MM.1S (cell line): ENCODE measurements around the gene MARVELD3.

ENCODE experiments used
- DNase-seq: peaks from one replicate; pipeline ENCODE4 v3.0.0-alpha.2; 2015
- H2AFZ ChIP-seq: fragments of 300-600 bp; sonication (generic); 2 replicates; pipeline ENCODE4 v1.6.0; 2016; ENCODE audit warnings: antibody characterized with exemption, low read length
- H3F3A ChIP-seq: fragments of 300-600 bp; sonication (generic); 2 replicates; pipeline ENCODE4 v1.6.1; 2016; ENCODE audit warnings: mild to moderate bottlenecking, antibody characterized with exemption, low read length, moderate library complexity, mixed read lengths; ENCODE audit not compliant: insufficient read depth
- H3K27ac ChIP-seq: fragments of 300-600 bp; sonication (generic); 2 replicates; pipeline ENCODE4 v1.5.1; 2016; ENCODE audit warnings: mild to moderate bottlenecking, low read length
- H3K27me3 ChIP-seq: fragments of 300-600 bp; sonication (generic); replicated peaks from 2 replicates; pipeline ENCODE4 v1.6.0; 2016; ENCODE audit warnings: low read length; ENCODE audit not compliant: insufficient read depth
- H3K36me3 ChIP-seq: fragments of 300-600 bp; sonication (generic); replicated peaks from 2 replicates; pipeline ENCODE4 v1.6.1; 2016; ENCODE audit warnings: mild to moderate bottlenecking, low read length, mixed read lengths; ENCODE audit not compliant: insufficient read depth
- H3K4me1 ChIP-seq: fragments of 300-600 bp; sonication (generic); 2 replicates; pipeline ENCODE4 v1.6.1; 2016; ENCODE audit warnings: low read length, mixed read lengths
- H3K4me2 ChIP-seq: fragments of 300-600 bp; sonication (generic); 2 replicates; pipeline ENCODE4 v1.6.0; 2016; ENCODE audit warnings: low read depth, low read length
- H3K4me3 ChIP-seq: fragments of 300-600 bp; sonication (generic); 2 replicates; pipeline ENCODE4 v1.5.1; 2016; ENCODE audit warnings: low read length, mixed read lengths
- H3K79me2 ChIP-seq: fragments of 300-600 bp; sonication (generic); 2 replicates; pipeline ENCODE4 v1.6.1; 2016; ENCODE audit warnings: mixed run types, low read length, mixed read lengths
- H3K9ac ChIP-seq: fragments of 300-600 bp; sonication (generic); 2 replicates; pipeline ENCODE4 v1.6.1; 2016; ENCODE audit warnings: low read length, mixed read lengths
- H3K9me2 ChIP-seq: fragments of 300-600 bp; sonication (generic); replicated peaks from 2 replicates; pipeline ENCODE4 v1.6.1; 2016; ENCODE audit warnings: mild to moderate bottlenecking, low read length, mixed read lengths; ENCODE audit not compliant: insufficient read depth
- H3K9me3 ChIP-seq: fragments of 300-600 bp; sonication (generic); replicated peaks from 2 replicates; pipeline ENCODE4 v1.6.1; 2016; ENCODE audit warnings: mild to moderate bottlenecking, low read length, mixed read lengths; ENCODE audit not compliant: insufficient read depth
- H4K20me1 ChIP-seq: fragments of 300-600 bp; sonication (generic); 2 replicates; pipeline ENCODE4 v1.6.1; 2016; ENCODE audit warnings: mild to moderate bottlenecking, low read length, moderate library complexity, mixed read lengths; ENCODE audit not compliant: insufficient read depth
- CTCF ChIP-seq: fragments of 300-600 bp; sonication (generic); IDR thresholded peaks from 2 replicates; pipeline ENCODE4 v1.5.1; 2016; ENCODE audit warnings: antibody characterized with exemption, low read length, mixed read lengths
- EZH2 ChIP-seq: fragments of 300-600 bp; sonication (generic); optimal IDR thresholded peaks from 2 replicates; pipeline ENCODE3; 2017; ENCODE audit warnings: low read depth, mild to moderate bottlenecking, antibody characterized with exemption, low read length, mixed read lengths
- EZH2phosphoT487 ChIP-seq: fragments of 300-600 bp; sonication (generic); IDR thresholded peaks from 2 replicates; pipeline ENCODE4 v1.6.1; 2018; ENCODE audit warnings: antibody characterized with exemption, low read length

Gene MARVELD3

GRCh38 chr16:71649704-71650103 lies 23.7 kb downstream of the MARVELD3 start:
- H3K9me3 ChIP-seq, result no peaks in the 10 kb centered on the region
- H3K4me1 ChIP-seq, result no peaks in the 10 kb centered on the region
- no peak overlapping the region for H2AFZ ChIP-seq
- no peaks in the 10 kb centered on the region for H3K36me3 ChIP-seq
- no peak overlapping the region for H3K4me2 ChIP-seq
- H3K9me2 ChIP-seq, result no peaks in the 10 kb centered on the region
- H3K4me3 ChIP-seq, result no peak overlapping the region
- H3K9ac ChIP-seq, result no peak overlapping the region
- H3K27ac ChIP-seq, result no peak overlapping the region
- no peaks in the 10 kb centered on the region for H4K20me1 ChIP-seq
- DNase-seq, result no peak
- H3K27me3 ChIP-seq, result no peaks in the 10 kb centered on the region
- TF ChIP-seq CTCF (no peak), EZH2 (no peak), EZH2phosphoT487 (no peak)
- no peaks in the 10 kb centered on the region for H3F3A ChIP-seq
- no peaks in the 10 kb centered on the region for H3K79me2 ChIP-seq

DNA sequence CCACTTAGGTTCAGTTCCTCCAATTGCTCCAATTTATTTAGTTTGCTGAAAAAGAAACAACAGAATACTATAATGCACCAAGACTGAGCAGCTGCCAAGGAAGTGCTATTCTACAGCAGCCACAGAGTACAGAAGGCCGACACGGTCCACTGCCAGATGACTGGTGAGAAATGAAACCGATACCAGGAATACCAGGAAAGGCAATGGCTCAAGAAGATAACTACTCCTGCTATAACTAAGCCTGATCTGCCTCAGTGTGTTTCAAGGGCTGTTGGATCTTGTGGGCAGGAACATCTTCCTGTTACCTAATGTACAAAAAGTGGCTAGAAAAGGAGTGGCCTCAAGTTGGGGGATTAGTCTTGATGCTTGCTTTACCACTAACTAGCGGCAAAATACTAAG lies 32.8 kb downstream of the MARVELD3 start:
- no peaks in the 10 kb centered on the region; the same call in 1 of the 2 replicates for H3K36me3 ChIP-seq
- no peak overlapping the region for H2AFZ ChIP-seq
- no peak overlapping the region for H3K9ac ChIP-seq
- H3F3A ChIP-seq, result no peaks in the 10 kb centered on the region
- no peak overlapping the region for H3K4me3 ChIP-seq
- no peaks in the 10 kb centered on the region for H4K20me1 ChIP-seq
- H3K79me2 ChIP-seq, result no peaks in the 10 kb centered on the region
- H3K4me2 ChIP-seq, result no peak overlapping the region
- H3K9me3 ChIP-seq, result no peaks in the 10 kb centered on the region
- no peaks in the 10 kb centered on the region for H3K4me1 ChIP-seq
- DNase-seq, result no peak
- no peak for TF ChIP-seq CTCF
- TF ChIP-seq EZH2phosphoT487, result no peak
- no peak for TF ChIP-seq EZH2
- no peak overlapping the region for H3K27ac ChIP-seq
- no peaks in the 10 kb centered on the region for H3K27me3 ChIP-seq
- H3K9me2 ChIP-seq, result no peaks in the 10 kb centered on the region

DNA sequence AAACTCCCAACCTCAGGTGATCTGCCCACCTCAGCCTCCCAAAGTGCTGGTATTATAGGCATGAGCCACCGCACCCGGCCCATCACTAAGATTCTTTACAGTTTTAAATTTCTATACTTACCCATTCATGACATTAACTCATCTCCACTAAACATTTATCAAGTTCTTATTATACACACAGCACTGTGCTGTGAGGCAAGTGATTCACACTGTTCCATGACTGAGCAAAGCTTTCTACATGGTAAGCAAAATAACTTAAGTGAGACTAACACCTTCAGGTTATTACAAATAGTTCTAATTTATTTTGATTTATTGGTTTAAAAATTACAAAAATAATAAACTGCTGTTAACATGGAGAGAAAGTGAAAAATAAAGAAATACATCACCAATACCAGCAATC lies 33.5 kb downstream of the MARVELD3 start:
- Histone ChIP-seq H3K9me3 (no peaks in the 10 kb centered on the region), H3K9ac (no peak overlapping the region), H3K27ac (no peak overlapping the region), H3K36me3 (no peaks in the 10 kb centered on the region; the same call in 1 of the 2 replicates), H3K27me3 (no peaks in the 10 kb centered on the region), H4K20me1 (no peaks in the 10 kb centered on the region), H3K4me1 (no peaks in the 10 kb centered on the region), H3F3A (no peaks in the 10 kb centered on the region), H3K9me2 (no peaks in the 10 kb centered on the region), H3K79me2 (no peaks in the 10 kb centered on the region), H3K4me2 (no peak overlapping the region), H2AFZ (no peak overlapping the region), H3K4me3 (no peak overlapping the region)
- TF ChIP-seq EZH2 (no peak), CTCF (no peak), EZH2phosphoT487 (no peak)
- no peak for DNase-seq
